CD4-positive, alpha-beta T cell treated with Interleukin-21 for 1 hour (primary cell): ENCODE results near the gene USF1.

ENCODE experiments used
- DNase-seq: peaks from one replicate; pipeline ENCODE4 v3.0.0-alpha.2; 2020

Gene USF1, protein sequence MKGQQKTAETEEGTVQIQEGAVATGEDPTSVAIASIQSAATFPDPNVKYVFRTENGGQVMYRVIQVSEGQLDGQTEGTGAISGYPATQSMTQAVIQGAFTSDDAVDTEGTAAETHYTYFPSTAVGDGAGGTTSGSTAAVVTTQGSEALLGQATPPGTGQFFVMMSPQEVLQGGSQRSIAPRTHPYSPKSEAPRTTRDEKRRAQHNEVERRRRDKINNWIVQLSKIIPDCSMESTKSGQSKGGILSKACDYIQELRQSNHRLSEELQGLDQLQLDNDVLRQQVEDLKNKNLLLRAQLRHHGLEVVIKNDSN

DNA sequence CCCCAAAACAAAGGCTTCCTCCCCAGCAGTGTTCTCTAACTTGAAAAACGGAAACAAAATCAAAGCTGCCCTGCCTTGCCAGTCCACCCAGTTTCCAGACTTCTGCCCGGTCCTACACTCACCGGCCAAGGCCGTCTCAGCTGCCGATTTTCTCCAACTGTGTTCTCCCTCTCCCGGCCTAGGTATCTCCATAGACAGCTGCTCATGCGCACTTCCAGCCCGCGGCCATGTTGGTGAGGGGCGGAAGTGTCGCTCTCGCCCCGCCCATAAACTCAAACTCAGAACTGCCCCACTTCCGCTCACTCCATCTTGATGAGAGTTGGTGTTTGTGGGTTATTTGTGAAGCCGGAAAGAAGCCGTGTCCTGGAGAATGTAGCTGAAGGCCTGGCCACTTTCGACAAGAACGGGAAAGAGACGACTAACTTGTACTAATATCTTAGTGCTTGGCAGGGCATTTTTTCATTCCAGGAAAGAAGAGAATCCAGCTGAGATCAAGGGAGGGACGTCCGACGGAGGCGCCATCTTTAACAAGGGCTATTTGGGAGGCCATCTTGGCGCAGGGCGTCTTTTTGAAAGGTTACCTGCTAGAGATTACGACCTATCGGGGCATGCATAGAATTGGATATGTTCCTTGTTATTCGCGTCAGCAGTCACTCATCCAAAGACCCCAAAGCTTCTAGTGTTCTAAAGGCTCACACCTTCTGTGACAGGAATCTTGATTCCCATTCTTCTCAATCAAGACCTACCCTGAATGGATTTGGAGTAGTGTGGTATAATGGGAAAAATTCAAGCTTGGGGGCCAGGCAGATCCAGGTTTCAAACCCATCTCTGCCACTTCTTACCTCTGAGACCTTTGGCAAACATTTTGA, at the start of gene USF1:
Gene USF1 (minus strand): TSS at position 242 of the 869 bp plus-strand sequence. CDS start 2,702 bp downstream, outside the sequence.
- DNase-seq = peak; percentile 95

DNA sequence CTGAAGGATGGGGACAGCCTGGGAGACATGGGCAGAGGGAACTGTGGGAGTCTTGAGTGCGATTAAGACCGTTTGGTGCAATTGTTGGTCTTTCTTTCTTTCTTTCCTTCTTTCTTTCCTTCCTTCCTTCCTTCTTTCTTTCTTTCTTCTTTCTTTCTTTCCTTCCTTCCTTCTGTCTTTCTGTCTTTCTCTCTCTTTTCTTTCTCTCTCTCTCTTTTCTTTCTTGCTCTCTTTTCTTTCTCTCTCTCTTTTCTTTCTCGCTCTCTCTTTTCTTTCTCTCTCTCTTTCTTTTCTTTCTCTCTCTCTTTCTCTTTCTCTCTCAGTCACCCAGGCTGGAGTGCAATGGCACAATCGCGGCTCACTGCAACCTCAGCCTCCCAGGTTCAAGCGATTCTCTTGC, 49.5 kb upstream of the USF1 start:
- no peak for DNase-seq

DNA sequence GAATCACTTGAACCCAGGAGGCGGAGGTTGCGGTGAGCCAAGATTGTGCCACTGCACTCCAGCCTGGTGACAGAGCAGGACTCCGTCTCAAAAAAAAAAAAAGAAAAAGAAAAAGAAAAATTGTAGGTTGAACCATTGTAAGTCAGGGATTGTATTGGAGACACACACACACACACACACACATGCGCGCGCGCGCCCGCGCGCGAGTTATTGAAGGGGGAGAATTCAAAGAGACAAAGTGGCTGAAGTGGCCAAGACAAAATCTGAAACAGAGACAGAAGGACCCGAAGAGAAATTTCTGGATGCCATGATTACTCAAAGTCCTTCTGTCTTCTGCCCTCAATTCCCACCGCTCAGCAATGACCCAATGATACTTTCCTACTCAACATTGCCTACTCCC, 48.7 kb upstream of the USF1 start:
- DNase-seq = no peak

DNA sequence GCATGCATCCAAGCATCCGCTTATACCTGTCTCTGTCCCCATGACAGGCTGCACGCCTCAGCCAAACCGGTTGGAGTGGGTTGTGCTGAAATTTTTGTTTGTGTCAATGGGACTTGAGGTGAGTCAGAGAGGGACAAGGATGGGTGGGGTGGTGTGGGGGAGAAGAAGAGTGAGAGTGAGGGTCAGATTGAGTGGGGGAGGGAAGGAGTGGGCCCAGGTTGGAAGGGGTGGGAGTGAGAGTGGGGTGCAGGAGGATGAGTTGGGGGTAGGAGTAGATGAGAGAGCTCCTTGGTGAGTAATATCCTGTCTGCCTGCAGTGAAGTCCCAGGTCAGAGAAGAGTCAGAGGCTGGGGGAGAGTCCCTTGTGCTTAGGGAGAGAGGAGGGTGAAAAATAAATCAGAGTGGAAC, 46.8 kb upstream of the USF1 start:
- DNase-seq = no peak

DNA sequence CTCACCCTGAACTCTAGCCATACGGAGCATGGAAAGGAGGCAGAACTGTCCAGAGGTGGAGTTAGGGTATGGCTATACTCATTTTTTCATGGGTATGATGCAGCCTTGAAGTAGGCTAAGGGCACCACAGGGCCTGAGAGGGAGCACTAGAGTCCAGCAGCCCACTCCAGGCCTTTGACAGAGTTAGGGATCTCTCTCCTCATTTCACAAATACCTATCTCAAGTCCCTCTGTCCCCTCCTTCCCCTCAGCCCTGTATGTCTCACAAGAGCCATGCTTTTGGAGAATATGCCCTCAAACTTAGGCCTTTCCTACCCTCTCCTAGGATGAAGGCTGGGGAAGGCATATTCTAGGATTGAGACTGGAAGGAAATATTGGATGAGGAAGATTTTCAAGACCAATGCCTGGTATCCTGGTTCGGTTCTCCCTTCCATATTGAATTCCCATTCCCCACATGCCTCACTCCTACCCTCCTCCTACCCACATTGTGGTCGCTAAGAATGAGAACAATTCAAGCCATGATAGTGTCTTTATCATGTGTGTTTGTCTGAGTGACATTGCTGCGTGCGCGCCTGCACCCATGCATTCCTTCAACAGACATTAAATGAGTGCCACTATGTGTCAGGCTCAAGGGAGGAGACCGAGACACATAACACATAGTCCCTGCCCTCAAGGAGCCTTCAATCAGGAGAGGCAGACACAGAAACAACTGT, 46.2 kb upstream of the USF1 start:
- no peak for DNase-seq

DNA sequence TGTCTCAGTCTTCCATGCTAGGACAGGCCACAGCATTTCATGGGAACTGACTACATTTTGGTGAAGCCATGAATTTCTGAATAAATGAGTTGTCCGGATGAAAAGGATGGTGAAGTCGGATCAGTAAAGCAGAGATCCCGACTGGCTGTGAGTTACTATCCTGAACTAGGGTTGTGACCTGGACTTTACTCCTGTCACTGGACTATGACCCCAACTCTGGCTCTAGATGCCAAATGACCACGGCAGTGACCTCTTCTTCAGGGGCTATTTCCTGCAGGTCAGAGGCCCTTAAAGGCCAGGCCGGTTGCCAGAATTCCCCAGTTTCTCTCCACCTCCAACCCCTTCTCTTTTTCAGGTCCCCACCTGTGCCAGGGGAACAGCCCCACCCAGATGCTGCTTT, 45.3 kb upstream of the USF1 start:
- no peak for DNase-seq

DNA sequence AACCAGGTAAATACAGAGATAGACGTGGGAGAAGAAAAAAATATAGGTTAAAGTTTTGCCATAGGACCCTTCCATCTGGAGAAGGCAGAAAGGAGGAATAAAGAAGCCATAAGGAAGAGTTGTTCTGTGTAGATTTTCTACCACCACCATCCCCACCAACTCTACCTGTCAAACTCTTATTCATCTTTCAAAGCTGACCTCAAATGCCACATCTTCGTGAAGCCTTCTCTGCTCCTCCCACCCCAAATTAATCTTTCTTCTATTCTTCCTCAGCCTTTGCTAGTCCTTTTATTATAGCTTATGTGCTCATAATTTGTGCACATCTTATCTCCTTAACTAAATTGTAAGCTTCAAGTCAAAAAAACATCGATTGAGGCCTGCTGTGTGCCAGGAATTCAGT, 44.8 kb upstream of the USF1 start:
- no peak for DNase-seq

DNA sequence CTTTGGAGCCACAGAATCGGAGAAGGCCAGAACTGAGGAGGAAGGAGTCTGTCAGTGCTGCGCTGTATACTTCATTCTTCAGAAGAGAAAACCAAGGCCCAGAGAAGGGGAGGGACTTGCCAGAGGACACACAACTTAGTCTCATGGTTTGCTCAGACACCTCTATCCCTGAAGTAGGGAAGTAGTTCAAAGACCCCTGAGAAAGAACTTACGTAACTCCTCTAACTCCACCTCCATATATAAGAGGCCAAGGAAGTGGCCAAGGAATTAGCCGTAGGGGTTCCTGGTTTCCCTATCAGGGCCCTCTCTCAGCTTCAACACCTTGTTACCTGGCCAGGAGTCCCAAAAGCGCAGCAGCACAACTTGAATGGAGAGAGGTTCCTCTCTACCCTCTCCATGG, 44.2 kb upstream of the USF1 start:
- no peak for DNase-seq

DNA sequence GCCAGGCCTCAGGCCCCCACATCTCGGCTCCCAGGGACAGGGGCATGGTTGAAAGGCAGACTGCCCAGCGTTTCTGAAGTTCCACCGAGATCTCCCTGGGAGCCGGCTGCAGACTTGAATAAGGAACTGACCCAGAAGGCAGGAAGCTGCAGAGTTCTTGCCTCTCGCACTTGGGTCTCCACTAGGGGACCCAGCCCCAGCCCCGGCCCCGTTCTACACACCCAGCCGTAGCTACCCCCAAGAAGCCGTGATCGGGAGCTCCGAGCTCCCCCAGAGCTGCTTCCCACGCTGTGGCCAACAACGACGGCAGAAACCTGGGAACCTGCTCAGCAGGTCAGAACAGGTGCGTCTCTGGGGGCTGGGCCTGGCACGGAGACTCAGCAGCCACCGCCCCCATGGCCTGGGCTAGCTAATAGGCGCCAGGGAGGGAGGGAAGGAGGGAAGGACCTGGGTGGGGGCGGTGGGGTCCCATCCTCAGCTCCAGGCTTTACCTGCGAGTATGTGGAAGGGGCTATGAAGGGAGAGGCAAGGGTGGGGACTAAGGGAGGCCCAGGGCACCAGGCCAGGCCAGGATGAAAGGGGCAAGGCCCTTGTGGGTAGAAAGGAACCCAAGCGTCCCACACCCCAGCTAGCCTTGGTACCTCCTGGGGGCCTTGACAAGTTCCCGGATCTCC, 43.6 kb upstream of the USF1 start, which contains the start of gene NECTIN4:
Gene NECTIN4 (minus strand): TSS at position 308 of the 674 bp plus-strand sequence. CDS start 262 bp downstream, at position 46.
- DNase-seq = no peak

DNA sequence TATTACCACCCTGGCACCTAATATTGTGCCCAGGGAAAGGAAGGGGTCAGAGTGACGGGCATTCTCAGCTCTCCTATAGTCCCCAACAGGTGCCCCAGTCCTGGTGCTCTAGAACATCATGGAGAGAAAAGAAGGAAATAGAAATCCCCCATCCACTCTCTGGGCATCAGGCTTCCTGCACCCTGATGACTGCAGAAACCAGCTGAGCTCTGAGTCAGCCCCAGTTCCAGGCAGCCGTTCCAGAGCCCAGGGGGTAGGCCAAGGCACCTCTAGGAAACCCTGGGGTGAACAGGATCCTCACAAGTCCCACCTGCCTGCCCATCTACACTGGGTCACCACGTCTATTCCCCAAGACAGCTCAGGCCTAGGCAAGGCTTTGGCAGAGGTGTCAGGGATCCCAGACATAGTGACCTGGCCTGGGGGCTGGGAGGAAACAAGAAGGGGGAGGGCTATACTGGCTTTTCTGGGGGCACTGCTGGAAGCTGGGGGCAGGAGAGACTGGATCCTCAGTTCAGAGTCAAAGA, 42.9 kb upstream of the USF1 start:
- no peak for DNase-seq

DNA sequence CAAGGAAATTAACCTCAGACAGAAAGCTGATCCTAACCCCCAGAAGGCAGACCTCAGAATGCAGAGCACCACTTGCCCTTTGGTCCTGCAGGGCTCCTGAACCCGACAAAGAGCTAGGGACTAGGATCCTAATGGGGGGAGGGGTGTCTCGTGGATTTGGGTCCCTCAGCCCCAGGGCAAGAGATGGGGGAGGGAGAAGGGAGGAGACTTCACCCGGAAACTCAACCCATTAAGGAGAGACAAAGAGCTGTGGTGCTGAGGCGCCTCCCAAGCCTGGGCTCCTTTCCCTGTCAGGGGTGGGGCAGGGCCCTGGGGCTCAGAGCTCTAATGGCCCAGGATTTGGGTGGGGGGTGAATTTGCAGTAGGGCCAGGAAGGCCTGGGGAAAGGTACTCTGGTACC, 40.7 kb upstream of the USF1 start:
- DNase-seq = no peak

DNA sequence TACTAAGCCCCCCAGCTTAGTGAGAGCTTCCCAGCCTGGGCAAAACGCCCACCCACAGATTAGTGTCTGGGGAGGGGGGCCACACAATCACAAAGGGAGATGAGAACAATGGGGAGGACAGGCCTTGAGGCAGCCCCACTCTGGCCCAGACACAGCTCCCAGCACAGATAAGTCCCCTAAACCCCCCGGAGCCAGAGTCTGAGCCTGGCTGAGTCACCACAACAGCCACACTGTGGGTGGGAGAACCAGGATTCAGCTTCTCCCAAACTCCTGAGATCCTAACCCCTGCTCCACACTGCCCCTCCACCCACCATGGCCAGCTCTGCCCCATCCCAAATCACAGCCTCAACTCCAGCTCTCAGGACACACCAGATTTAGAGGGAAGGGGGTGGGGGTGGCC, 39.4 kb upstream of the USF1 start:
- no peak for DNase-seq

DNA sequence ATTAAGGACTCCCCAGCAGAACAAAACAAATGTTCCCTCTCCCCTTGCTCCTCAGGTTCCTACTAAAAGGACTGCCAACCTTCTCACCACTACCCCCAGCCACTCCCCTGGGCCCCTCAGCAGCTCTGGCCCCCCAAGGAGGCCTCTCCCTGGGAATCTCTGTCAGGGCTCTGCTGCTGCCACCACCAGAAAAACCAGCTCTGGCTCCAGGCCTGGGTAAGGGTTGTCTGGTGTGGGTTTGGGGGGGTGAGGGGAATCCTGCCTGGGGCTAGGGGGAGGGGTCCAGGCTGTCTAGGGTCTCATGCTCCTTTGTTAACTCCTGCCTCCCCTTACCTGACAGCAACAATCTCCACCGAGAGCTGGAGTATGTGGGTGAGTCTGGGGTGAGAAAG, 38.8 kb upstream of the USF1 start:
- DNase-seq = no peak

DNA sequence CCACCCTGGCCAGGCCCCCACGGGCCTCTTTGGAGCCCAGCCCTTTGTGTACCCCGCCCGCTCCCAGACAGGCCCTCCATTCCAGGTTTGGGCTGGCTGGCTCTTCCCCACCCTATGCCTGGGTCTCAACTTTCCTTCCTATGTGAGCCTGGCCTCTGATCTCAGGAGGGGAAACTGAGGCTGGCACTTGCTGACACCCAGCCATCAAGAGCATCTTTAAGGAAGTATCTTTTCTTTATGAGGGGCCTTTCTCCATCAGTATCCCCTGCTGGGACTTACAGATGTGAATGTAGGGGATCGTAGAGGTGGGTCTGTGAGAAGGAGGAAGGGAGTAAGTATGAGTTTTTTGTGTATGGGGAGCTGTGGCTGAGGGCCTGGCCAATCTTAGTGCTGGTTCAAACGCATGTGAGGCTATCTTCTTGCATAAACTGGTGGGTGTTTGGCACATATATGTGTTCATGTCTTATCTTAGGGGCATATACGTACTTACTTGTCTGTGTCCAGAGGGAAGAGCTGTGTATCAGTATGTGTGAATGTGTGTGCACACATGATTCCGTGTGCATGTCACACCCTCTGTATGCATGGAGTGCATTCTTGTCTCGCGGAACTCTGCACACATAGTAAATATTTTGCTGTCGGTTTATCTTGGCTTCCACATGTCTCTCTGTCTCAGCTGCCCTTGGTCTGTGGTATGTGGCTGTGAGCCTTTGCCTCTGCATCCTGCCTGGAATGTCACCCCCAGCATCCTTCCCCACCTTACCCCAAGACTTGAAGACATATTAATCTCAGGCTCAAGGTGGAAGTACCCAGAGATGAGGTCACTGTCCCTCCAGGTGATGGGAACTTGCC, 38.2 kb upstream of the USF1 start:
- no peak for DNase-seq

DNA sequence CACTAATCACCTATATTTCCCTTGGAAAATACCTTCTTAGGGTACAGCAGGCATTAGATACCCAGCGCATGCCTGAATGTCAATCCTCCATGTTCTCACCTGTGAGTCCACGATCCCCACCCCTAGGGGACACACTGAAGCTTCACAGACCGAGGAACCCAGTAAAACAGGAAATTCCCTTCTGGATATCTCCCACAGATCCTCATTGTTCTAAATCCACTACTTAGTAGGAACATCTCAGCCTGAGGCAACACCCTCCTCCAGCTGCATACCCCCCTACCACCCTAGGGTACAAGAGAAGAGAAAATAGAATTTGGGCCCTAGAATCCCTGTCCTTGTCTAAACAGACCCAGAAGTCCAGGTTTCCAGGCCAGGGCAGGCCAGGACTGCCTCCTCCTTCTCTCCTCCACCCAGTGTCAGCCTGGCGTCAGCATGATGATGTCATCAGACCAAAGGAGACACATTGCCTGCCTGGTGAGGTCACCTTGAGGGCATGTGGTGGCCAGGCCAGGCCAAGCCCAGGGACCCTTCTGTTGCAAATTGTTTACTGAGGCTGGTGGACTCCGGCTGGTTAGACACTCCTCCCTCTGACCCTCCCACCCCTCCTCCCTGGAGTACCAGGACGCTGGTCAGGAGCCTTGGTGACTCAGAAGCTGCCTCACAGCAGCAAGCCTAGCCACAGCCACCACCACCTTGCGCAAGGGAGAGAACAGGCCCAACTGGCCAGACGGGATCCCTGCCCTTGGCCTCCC, 37.4 kb upstream of the USF1 start:
- peak; percentile 22 for DNase-seq

DNA sequence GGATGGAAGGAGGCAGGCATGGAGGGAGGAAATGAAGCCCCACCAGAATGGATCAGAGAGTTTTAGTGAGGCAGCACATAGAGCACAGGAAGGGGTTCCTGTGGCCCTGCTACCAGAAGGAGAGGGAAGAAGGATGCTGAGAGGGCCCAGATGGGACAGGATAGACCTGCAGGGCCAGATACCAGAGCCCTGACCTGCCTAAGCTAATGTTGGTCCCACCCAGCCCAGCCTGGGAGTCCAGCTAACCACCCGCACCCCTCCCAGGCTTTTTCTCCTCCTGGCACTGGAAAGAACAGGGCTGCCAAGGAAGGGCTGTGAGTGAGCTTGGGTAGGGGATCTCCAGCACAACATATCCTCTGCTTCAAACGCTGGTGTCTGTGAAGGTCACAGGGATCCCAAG, 36.7 kb upstream of the USF1 start:
- no peak for DNase-seq

DNA sequence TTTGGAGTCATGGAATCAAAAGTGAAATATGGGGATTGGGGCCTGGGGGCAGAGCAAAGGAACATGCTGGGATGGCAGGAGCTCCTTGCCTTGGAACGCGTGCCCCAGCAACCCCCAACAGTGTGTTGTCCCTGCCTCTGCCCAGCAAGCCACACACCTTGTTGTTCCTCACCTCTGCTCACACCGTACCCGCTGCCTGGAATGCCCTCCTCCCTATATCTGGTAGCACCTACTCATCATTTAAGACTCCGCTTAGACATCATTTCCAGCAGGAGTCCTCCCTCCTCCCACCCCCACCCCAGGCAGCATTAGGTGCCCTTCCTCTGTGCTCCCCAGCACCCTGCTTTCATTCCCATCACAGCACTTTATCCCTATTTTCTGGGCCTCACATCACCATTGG, 35.7 kb upstream of the USF1 start:
- DNase-seq = no peak

DNA sequence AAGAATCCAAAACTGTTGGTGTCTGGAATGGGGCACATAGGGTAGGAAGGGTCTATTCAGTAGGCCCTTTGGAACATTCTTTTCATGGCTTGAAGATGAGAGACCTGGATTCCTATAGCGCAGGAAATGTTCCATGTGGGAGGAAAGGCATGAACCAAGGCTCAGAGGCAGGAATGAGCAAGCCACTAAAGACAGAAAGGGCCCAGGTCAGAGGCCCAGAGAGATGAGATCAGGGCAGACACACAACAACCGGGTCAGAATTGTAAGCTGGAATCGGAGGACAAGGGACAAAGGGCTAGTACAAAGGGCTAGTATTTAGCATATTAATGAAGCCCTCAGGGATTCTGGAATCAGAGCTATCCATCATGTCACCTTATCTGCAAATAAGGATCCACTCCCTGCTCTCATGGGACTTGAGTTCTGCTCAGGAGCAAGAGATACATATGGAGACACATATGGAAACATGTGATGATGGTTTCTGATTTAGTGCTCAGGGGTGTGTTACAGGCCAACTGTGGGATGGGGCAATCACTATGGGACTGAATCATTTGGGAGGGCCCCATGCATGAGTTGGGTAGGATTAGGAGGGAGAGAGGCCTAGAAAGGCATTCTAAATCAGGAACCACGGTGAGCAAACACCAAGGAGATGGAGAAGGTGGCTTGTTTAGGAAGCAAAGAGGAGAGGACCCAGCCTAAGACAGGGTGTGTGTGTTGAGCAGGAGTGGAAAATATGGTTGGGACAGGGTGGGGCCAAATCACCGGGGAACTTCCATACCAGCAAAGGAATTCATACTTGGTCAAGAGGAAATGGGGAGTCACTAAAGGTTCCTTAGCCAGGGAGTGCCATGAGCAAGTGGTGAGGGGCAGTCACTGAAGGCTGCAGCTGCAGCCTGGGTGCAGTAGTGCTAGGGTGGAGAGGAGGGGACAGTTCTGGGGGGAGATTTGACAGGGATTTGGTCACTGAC, 34.9 kb upstream of the USF1 start:
- DNase-seq = no peak

DNA sequence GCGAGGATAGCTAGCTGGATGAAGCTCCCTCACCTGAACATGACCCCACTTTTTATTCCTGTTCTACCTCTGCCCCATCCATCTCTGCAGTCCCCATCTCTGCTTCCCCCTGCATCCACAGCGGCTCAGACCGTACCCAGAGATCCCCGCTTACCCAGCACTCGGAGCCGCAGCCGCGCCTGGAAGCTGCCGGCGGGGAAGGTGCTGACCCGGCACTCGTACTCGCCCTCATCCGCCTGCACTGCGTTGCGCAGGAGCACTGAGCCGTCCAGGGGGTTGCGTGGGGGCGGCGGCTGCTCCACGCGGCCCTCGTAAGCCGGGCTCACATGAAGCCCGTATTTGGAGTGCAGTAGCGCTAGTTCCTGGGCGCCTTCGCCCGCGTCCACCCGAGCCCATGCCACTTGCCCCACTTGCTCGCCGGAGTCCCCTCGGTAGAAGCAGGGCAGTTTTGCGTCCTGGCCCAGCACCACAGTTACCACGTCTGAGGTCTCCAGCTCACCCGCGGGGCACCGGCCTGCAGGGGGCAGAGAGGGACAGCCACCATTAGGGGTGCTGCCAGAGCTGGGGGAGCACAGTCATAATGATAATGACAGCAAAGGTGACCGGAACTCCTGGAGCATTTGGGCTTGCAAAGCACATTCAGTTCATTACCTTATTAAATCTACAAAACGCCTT, 33.8 kb upstream of the USF1 start:
- no peak for DNase-seq
